Gastroesophageal sphincter (tissue), 4 donors: ENCODE results near the gene RELL1. TPM values are rescaled to one million over a fixed set of nuclear protein-coding genes. Genes with fewer than 3 reads are reported as not detected.

Experiments used
- ATAC-seq: fragments of 150-250 bp; one replicate; pipeline ENCODE4 v1.9.1; 2016; ENCODE audit warnings: mild to moderate bottlenecking, moderate library complexity
- H3K27ac ChIP-seq, 4 donors: fragments of 200-600 bp; sonication (generic) in 3 of 4; 1 replicate in 3 of 4; 2 replicates in 1 of 4; pipeline ENCODE4 v1.5.1; 2016 to 2019
- H3K27me3 ChIP-seq: fragments of 200-600 bp; sonication (generic); one replicate; pipeline ENCODE4 v1.5.1; 2019
- H3K36me3 ChIP-seq, 2 donors: fragments of 200-600 bp; sonication (generic); one replicate each; pipeline ENCODE4 v1.5.1; 2019; ENCODE audit warnings: control low read depth in 1 of 2
- H3K4me1 ChIP-seq, 3 donors: fragments of 200-600 bp; sonication (generic); 1 replicate in 2 of 3; 2 replicates in 1 of 3; pipeline ENCODE4 v1.5.1; 2016 to 2019; ENCODE audit warnings: control low read depth in 2 of 3
- H3K4me3 ChIP-seq, 2 donors: fragments of 200-600 bp; sonication (generic); one replicate each; pipeline ENCODE4 v1.5.1; 2019; ENCODE audit warnings: mild to moderate bottlenecking in 1 of 2, moderate library complexity in 1 of 2
- H3K9me3 ChIP-seq, 3 donors: fragments of 200-600 bp; sonication (generic); one replicate each; pipeline ENCODE4 v1.5.1; 2017 to 2019; ENCODE audit warnings: control low read depth in 2 of 3
- CTCF ChIP-seq, 4 experiments: fragments of 200-600 bp in 2 of 4; fragments of 450-650 bp in 2 of 4; sonication (generic) in 1 of 4; IDR thresholded peaks; one replicate each; pipeline ENCODE4 v1.5.1; 2017 to 2019; ENCODE audit warnings: antibody characterized with exemption in 4 of 4, mild to moderate bottlenecking in 2 of 4, moderate library complexity in 2 of 4
- EP300 ChIP-seq: sonication (generic); formaldehyde crosslinking; IDR thresholded peaks from one replicate; pipeline ENCODE4 v1.6.1; 2017; ENCODE audit warnings: antibody characterized with exemption, mild to moderate bottlenecking
- POLR2A ChIP-seq, 2 donors: fragments of 450-650 bp; IDR thresholded peaks; one replicate each; pipeline ENCODE4 v1.6.1; 2017; ENCODE audit warnings: antibody characterized with exemption in 2 of 2, mild to moderate bottlenecking in 2 of 2, moderate library complexity in 1 of 2
- POLR2AphosphoS5 ChIP-seq: sonication (generic); formaldehyde crosslinking; IDR thresholded peaks from one replicate; pipeline ENCODE4 v1.6.1; 2017; ENCODE audit warnings: antibody characterized with exemption
- WGBS, 2 donors: methylation state at CpG; one replicate each; pipeline ENCODE4 v1.1.5; 2018; ENCODE audit warnings: low coverage in 1 of 2; 5-methylcytosine and 5-hydroxymethylcytosine counted together
- total RNA-seq, 4 donors: library from RNA; depleted of rRNA; stranded (reverse); fragments of >200 nt; gene quantifications; one replicate each; pipeline ENCODE4 v1.1.0, GENCODE V29; 2016

The RELL1 gene
- total RNA-seq, 4 donors from 2014 or later, result 61.0 to 96.7 (median 69.3) TPM

DNA sequence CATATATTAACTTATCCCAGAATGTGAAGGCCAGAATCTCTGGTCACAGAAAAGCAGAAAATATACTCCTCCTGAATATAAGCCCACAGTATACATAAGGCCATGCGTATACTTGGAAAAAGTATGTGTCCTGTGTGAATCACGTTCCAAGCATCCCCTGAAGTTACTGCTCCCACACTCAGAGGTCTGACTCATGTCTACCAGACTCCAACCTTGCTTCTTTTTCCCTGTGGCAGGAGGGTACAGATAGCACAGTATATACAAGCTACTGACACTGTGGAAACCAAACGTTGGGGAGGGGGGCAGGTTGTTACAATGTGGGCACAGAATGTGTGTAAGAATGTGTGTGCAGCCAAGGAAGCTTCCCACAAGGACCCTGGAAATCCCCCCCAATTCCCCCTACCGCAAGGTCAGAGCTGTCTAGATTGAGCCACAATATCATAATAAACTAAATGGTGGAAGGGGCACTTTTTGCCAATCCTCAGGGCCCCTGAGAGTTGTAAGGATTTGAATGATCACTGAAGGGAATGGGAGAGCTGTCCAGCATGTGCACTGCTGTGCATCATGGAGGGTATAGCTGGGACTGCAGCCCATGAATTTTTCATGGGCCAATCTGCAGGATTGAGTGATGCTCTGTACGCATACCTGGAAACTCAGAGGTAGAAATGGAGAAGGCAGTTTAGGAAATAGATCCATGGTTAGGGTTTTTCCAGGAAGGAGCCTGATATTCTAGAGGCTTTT lies 7.4 kb upstream of the RELL1 start:
- no peaks in the 10 kb centered on the region for H3K36me3 ChIP-seq
- ATAC-seq, result no peak
- H3K27ac ChIP-seq, result no peak overlapping the region
- no peak overlapping the region for H3K4me3 ChIP-seq
- 68 to 74% methylated on average over 3 of the region's 5 CpGs for WGBS, 2 donors
- H3K4me1 ChIP-seq, result no peaks in the 10 kb centered on the region
- TF ChIP-seq CTCF (IDR thresholded peaks at IDR 0.05), result no peak
- no peak for TF ChIP-seq EP300
- TF ChIP-seq POLR2A (IDR thresholded peaks at IDR 0.05), result no peak
- TF ChIP-seq POLR2AphosphoS5, result no peak
- H3K27me3 ChIP-seq, result no peaks in the 10 kb centered on the region
- H3K9me3 ChIP-seq, result no peaks in the 10 kb centered on the region

- no peak for ATAC-seq
- 83 to 100% methylated on average over 1 to 2 of the region's 2 CpGs for WGBS, 2 donors
- TF ChIP-seq EP300, result no peak
- TF ChIP-seq POLR2A (IDR thresholded peaks at IDR 0.05), result no peak
- no peak for TF ChIP-seq CTCF (IDR thresholded peaks at IDR 0.05)
- no peak for TF ChIP-seq POLR2AphosphoS5
Observed at GRCh38 chr4:37693030-37693429, 6.9 kb upstream of the RELL1 start.

GRCh38 chr4:37690976-37691375 lies 4.8 kb upstream of the RELL1 start:
- no peaks in the 10 kb centered on the region for H3K36me3 ChIP-seq
- H3K4me1 ChIP-seq, result peaks cover 0 to 9% (median 4%) of the 10 kb centered on the region in 3 donors
- ATAC-seq, result no peak
- H3K9me3 ChIP-seq, result no peaks in the 10 kb centered on the region
- H3K27me3 ChIP-seq, result no peaks in the 10 kb centered on the region
- H3K27ac ChIP-seq, result no peak overlapping the region
- TF ChIP-seq EP300 (no peak), CTCF (IDR thresholded peaks at IDR 0.05) (no peak), POLR2AphosphoS5 (no peak), POLR2A (IDR thresholded peaks at IDR 0.05) (no peak)
- no peak overlapping the region for H3K4me3 ChIP-seq
- WGBS, 2 donors, result 86 to 95% methylated on average over 3 of the region's 3 CpGs

More at GRCh38 chr4:37693030-37693429, 6.9 kb upstream of the RELL1 start:
- Histone ChIP-seq H3K27ac (no peak overlapping the region), H3K36me3 (no peaks in the 10 kb centered on the region), H3K4me1 (no peaks in the 10 kb centered on the region), H3K4me3 (no peak overlapping the region), H3K9me3 (no peaks in the 10 kb centered on the region), H3K27me3 (no peaks in the 10 kb centered on the region)

- H3K4me3 ChIP-seq, result no peak overlapping the region
- no peaks in the 10 kb centered on the region for H3K27me3 ChIP-seq
- WGBS, 2 donors, result 91 to 100% methylated on average over 1 of the region's 1 CpG
- no peak overlapping the region for H3K27ac ChIP-seq
- TF ChIP-seq CTCF (IDR thresholded peaks at IDR 0.05) (no peak), POLR2A (IDR thresholded peaks at IDR 0.05) (no peak), POLR2AphosphoS5 (no peak), EP300 (no peak)
- no peak for ATAC-seq
- peaks cover 4 to 18% (median 9%) of the 10 kb centered on the region in 3 donors for H3K4me1 ChIP-seq
- no peaks in the 10 kb centered on the region for H3K9me3 ChIP-seq
- no peaks in the 10 kb centered on the region for H3K36me3 ChIP-seq
Observed at GRCh38 chr4:37689353-37690095, 3.3 kb upstream of the RELL1 start.
